Activated T-cell treated with anti-CD3 and anti-CD28 coated beads, Interleukin-2, amount 50 U/mL, for 4 hours (primary cell): ENCODE data around the gene FOXP1. TPM values are rescaled to one million over a fixed set of nuclear protein-coding genes. Genes with fewer than 3 reads are reported as not detected.

Experiments
- ATAC-seq, 2 donors: fragments of 200-7000 bp; cut with Tn5 transposase; one replicate each; pipeline ENCODE4 v1.10.0; 2021
- DNase-seq: peaks from one replicate; pipeline ENCODE4 v3.0.0-alpha.2; 2020
- H3K27me3 Mint-ChIP-seq: one replicate; pipeline ENCODE4 v1.8.0; 2021; ENCODE audit warnings: low read depth, mixed read lengths
- H3K36me3 Mint-ChIP-seq: one replicate; pipeline ENCODE4 v1.8.0; 2022; ENCODE audit warnings: mixed read lengths; ENCODE audit not compliant: insufficient read depth
- H3K4me1 Mint-ChIP-seq: one replicate; pipeline ENCODE4 v1.8.0; 2021; ENCODE audit warnings: low read depth, mixed read lengths
- H3K4me3 Mint-ChIP-seq: one replicate; pipeline ENCODE4 v1.8.0; 2021; ENCODE audit warnings: mild to moderate bottlenecking, moderate library complexity, mixed read lengths
- H3K9me3 Mint-ChIP-seq: one replicate; pipeline ENCODE4 v1.8.0; 2021; ENCODE audit warnings: mixed read lengths
- total RNA-seq, 3 donors: library from RNA; stranded (reverse); gene quantifications; one replicate each; pipeline ENCODE4 v1.2.1, GENCODE V29; 2021

FOXP1 gene
- total RNA-seq, 3 donors from 2014 or later, result 251 to 263 (median 256) TPM

GRCh38 chr3:70905491-70905890 is 678.0 kb downstream of the FOXP1 start:
- H3K27me3 Mint-ChIP-seq, result peaks cover 16% of the 10 kb centered on the region
- no peaks in the 10 kb centered on the region for H3K4me1 Mint-ChIP-seq
- H3K9me3 Mint-ChIP-seq, result no peaks in the 10 kb centered on the region
- no peak for ATAC-seq
- DNase-seq, result no peak
- no peak overlapping the region for H3K4me3 Mint-ChIP-seq
- H3K36me3 Mint-ChIP-seq, result no peaks in the 10 kb centered on the region

Other genes with a start within 250 kb of the FOXP1 start
- 10 to 100 TPM; 13.4 to 17.0 (median 14.3) TPM for gene EIF4E3, start 141.7 kb upstream of the FOXP1 start, total RNA-seq
- gene GPR27, start 170.1 kb upstream of the FOXP1 start, total RNA-seq, result 1 to 10 TPM; 2.0 to 2.4 (median 2.3) TPM
- 1 to 10 TPM in 1 of 3 donors, under 1 TPM in 2; 0.18 to 1.1 (median 0.61) TPM for gene PROK2, start 201.4 kb upstream of the FOXP1 start, total RNA-seq